ENCODE data around the gene GRPEL2. TPM values are rescaled to one million over a fixed set of nuclear protein-coding genes. Genes with fewer than 3 reads are reported as not detected.

The GRPEL2 gene
- total and polyA plus RNA-seq, 2 of the 8 experiments (the other 6 are each of a cell fraction or from before 2014, with no cell fraction given): 11.2 to 52.2 TPM

DNA sequence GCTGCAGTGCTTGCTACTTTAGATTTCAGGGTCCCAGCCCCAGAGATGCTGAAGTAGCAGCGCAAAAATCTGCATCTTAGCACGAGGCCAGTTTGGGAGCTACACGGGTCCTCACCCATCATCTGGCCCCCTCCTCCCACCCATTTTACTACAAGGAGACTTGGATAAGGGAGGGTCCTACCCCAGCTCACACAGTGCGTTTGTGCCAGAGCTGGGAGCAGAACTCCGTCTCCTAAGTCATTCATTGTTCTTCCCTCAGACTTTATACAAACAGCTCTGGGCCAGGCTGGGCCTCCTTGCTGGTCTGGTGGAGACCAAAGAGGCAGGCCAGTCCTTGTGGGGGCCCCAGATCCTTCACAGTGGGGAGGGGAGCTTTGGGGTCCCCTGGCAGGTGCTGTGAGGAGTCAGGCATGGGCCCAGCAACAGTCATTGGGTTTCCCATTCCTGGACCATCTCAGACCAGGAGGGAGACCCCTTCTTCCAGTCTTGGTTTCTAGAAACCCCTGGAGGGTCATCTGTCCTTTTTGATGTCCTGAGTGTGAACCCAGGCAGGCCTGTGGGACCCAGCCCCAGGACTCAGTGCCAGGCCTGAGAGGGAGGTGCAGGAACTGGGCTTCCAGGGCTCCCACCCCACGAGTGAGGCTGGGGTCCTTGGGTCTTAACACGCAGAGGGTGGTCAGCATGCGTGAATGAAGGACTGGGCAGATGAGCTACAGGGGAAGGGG, 36.1 kb downstream of the GRPEL2 start:
- ChIA-PET CTCF (ENCODE audit: partially characterized antibody) (interaction anchor here (0.5 to 46.1 kb wide), 40 partner anchors 8 to 1299 kb away, joined by 3 to 1310 read pairs (median 4); partner anchors contain the start of genes GRPEL2 and PCYOX1L), POLR2A (ENCODE audit: partially characterized antibody) (interaction anchor here (0.5 to 1.6 kb wide), 7 partner anchors 10 to 54 kb away, joined by 3 to 5 read pairs (median 3); no protein-coding TSS in a partner anchor)
- no peak overlapping the region for H2BK12ac ChIP-seq (ENCODE audit: low read depth, low read length)
- no peaks in the 10 kb centered on the region for H3K79me1 ChIP-seq (ENCODE audit: low read depth, low read length)
- H3K4me2 ChIP-seq (ENCODE audit: insufficient read depth in 1 of 2, low read depth in 2 of 2, low read length in 2 of 2): no peak overlapping the region
- no peak overlapping the region for H3K27ac ChIP-seq (ENCODE audit: low read depth, low read length)
- H3K36me3 ChIP-seq (ENCODE audit: control insufficient read depth in 2 of 4, insufficient read depth in 4 of 4, low read length in 3 of 4): no peaks in the 10 kb centered on the region
- H3K9me3 ChIP-seq (ENCODE audit: insufficient read depth in 2 of 2, low read depth in 1 of 2, low read length in 1 of 2): no peaks in the 10 kb centered on the region
- H3K9ac ChIP-seq (replicated peaks in 1 of 4; ENCODE audit: extremely low read depth in 1 of 4, low read depth in 3 of 4, low read length in 3 of 4): no peak overlapping the region
- H4K8ac ChIP-seq (ENCODE audit: extremely low read depth, insufficient read depth, low read length): peak overlapping the region; percentile 90; the same call in 1 of the 2 replicates
- no peak for DNase-seq (ENCODE audit: low read depth in 1 of 2, low spot score in 2 of 2)
- H3K18ac ChIP-seq (ENCODE audit: extremely low read depth, low read length): peak overlapping the region; percentile 81; the same call in 1 of the 2 replicates
- no peaks in the 10 kb centered on the region for H3K79me2 ChIP-seq (ENCODE audit: control insufficient read depth in 1 of 2, insufficient read depth in 2 of 2, low read length in 2 of 2)
- no peaks in the 10 kb centered on the region for H3K23me2 ChIP-seq (ENCODE audit: low read depth, low read length)
- H3K14ac ChIP-seq (ENCODE audit: insufficient read length): no peak overlapping the region
- no peak overlapping the region for H3K4me3 ChIP-seq (ENCODE audit: extremely low read depth in 1 of 4, insufficient read depth in 2 of 4, low read depth in 3 of 4, low read length in 4 of 4)
- TF ChIP-seq SUZ12 (IDR thresholded peaks at IDR 0.05; ENCODE audit: low read length) (no peak), TEAD4 (IDR thresholded peaks at IDR 0.05; ENCODE audit: low read depth, low read length) (no peak), TCF12 (IDR thresholded peaks at IDR 0.05; ENCODE audit: low read depth, low read length) (no peak), SRF (IDR thresholded peaks at IDR 0.05; ENCODE audit: low read depth, low read length) (no peak)
- TF ChIP-seq, protein P1, sequence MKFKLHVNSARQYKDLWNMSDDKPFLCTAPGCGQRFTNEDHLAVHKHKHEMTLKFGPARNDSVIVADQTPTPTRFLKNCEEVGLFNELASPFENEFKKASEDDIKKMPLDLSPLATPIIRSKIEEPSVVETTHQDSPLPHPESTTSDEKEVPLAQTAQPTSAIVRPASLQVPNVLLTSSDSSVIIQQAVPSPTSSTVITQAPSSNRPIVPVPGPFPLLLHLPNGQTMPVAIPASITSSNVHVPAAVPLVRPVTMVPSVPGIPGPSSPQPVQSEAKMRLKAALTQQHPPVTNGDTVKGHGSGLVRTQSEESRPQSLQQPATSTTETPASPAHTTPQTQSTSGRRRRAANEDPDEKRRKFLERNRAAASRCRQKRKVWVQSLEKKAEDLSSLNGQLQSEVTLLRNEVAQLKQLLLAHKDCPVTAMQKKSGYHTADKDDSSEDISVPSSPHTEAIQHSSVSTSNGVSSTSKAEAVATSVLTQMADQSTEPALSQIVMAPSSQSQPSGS (IDR thresholded peaks at IDR 0.05; ENCODE audit: low read length): no peak
- H2BK5ac ChIP-seq (ENCODE audit: low read depth, low read length): no peak overlapping the region; the same call in 1 of the 2 replicates
- no peak overlapping the region for H3K23ac ChIP-seq (ENCODE audit: insufficient read length)
- H2BK20ac ChIP-seq (ENCODE audit: low read length): no peak overlapping the region
- H3K4me1 ChIP-seq (replicated peaks in 1 of 4; ENCODE audit: control insufficient read depth in 3 of 4, insufficient read depth in 4 of 4, low read length in 3 of 4): no peaks in the 10 kb centered on the region; a peak in 3 of 7 replicates
- no peak overlapping the region for H3K56ac ChIP-seq (replicated peaks; ENCODE audit: insufficient read length, low read depth, low read length)
- no peak overlapping the region for H4K5ac ChIP-seq (ENCODE audit: insufficient read length, low read depth, low read length)
- no peak overlapping the region for H3K4ac ChIP-seq (replicated peaks; ENCODE audit: insufficient read length, low read depth, low read length)
- H2BK120ac ChIP-seq (replicated peaks; ENCODE audit: low read depth, low read length): no peak overlapping the region
- WGBS, 2 experiments (ENCODE audit: extremely low coverage in 1 of 2, insufficient coverage in 1 of 2, insufficient read length in 1 of 2, insufficient replicate concordance in 2 of 2, low coverage in 1 of 2, low lambda C conversion rate in 2 of 2, missing lambda C conversion rate in 1 of 2): 61% methylated on average over 8 of the region's 8 CpGs; no CpG with 5 or more reads in 1 of the 2 experiments
- H4K91ac ChIP-seq (replicated peaks; ENCODE audit: insufficient read length, low read length): no peak overlapping the region
- peak overlapping the region; percentile 81; the same call in 1 of the 2 replicates for H2AFZ ChIP-seq (ENCODE audit: low read length)
- H2BK15ac ChIP-seq (ENCODE audit: low read length): no peak overlapping the region
- H2AK5ac ChIP-seq (ENCODE audit: low read depth, low read length): no peak overlapping the region
- no peak for FAIRE-seq
- H4K20me1 ChIP-seq (replicated peaks in 1 of 2; ENCODE audit: control insufficient read depth in 1 of 2, insufficient read depth in 2 of 2, low read length in 2 of 2): no peaks in the 10 kb centered on the region
- no peaks in the 10 kb centered on the region for H3K27me3 ChIP-seq (replicated peaks in 1 of 4; ENCODE audit: control insufficient read depth in 3 of 4, extremely low read depth in 1 of 4, insufficient read depth in 3 of 4, low read length in 3 of 4)

Data from H1 (cell line).